GM18907 (cell line): ENCODE results near the gene SMARCB1.

Experiments used
- ATAC-seq: cut with Tn5 transposase; IDR thresholded peaks from one replicate; pipeline ENCODE4 v1.9.1; 2021; ENCODE audit warnings: mild to moderate bottlenecking, moderate library complexity; ENCODE audit not compliant: unreplicated experiment

The SMARCB1 gene

GRCh38 chr22:23760056-23760455 lies 26.7 kb upstream of the SMARCB1 start:
- ATAC-seq = no peak

GRCh38 chr22:23762842-23763578 lies 23.8 kb upstream of the SMARCB1 start, which contains the start of gene C22orf15:
Gene C22orf15, plus strand, starts transcription at chr22:23762990. Its CDS starts 317 bp downstream, at chr22:23763307.
- no peak for ATAC-seq

GRCh38 chr22:23763579-23763945 lies 23.2 kb upstream of the SMARCB1 start:
- no peak for ATAC-seq

GRCh38 chr22:23763954-23764353 lies 22.8 kb upstream of the SMARCB1 start:
- no peak for ATAC-seq

GRCh38 chr22:23764899-23765881 lies 21.6 kb upstream of the SMARCB1 start:
- no peak for ATAC-seq

- ATAC-seq = no peak
Observed at GRCh38 chr22:23767303-23767672, 19.5 kb upstream of the SMARCB1 start.

- peak; percentile 45 for ATAC-seq
Observed at GRCh38 chr22:23767673-23768548, 18.9 kb upstream of the SMARCB1 start, which contains the start of gene CHCHD10. Gene CHCHD10, minus strand, starts transcription at chr22:23767972. Its CDS starts 98 bp downstream, at chr22:23767874.

GRCh38 chr22:23769321-23769965 lies 17.3 kb upstream of the SMARCB1 start:
- ATAC-seq = no peak

GRCh38 chr22:23772315-23772648 lies 14.5 kb upstream of the SMARCB1 start:
- no peak for ATAC-seq

- ATAC-seq = no peak
Observed at GRCh38 chr22:23772649-23773473, 13.9 kb upstream of the SMARCB1 start, which contains the start of gene MMP11. Gene MMP11, plus strand, starts transcription at chr22:23772849. Its CDS starts 22 bp downstream, at chr22:23772871.

GRCh38 chr22:23773483-23774113 lies 13.2 kb upstream of the SMARCB1 start:
- no peak for ATAC-seq

- no peak for ATAC-seq
Observed at GRCh38 chr22:23774114-23774921, 12.4 kb upstream of the SMARCB1 start.

GRCh38 chr22:23774922-23775436 lies 11.8 kb upstream of the SMARCB1 start:
- no peak for ATAC-seq

GRCh38 chr22:23775779-23776375 lies 10.9 kb upstream of the SMARCB1 start:
- no peak for ATAC-seq

GRCh38 chr22:23777776-23778576 lies 8.8 kb upstream of the SMARCB1 start:
- no peak for ATAC-seq

- ATAC-seq = no peak
Observed at GRCh38 chr22:23778577-23778900, 8.2 kb upstream of the SMARCB1 start.

GRCh38 chr22:23779083-23779482 lies 7.7 kb upstream of the SMARCB1 start:
- no peak for ATAC-seq
